HUES6 (cell line): Measurements from ENCODE around the gene ADGRD1.
"Not testable (repeated sequence)": the region's sequence is repeated elsewhere in the genome, so short reads cannot be mapped to it uniquely, and the experiment has no call there.

ENCODE experiments used
- H3K27ac ChIP-seq: 2 replicates; pipeline ENCODE4 v1.7.0; 2013; ENCODE audit warnings: low read depth, mild to moderate bottlenecking, low read length, inconsistent platforms
- H3K27me3 ChIP-seq: 2 replicates; pipeline ENCODE4 v1.6.1; 2013; ENCODE audit warnings: low read length; ENCODE audit not compliant: control insufficient read depth, insufficient read depth
- H3K36me3 ChIP-seq: 2 replicates; pipeline ENCODE4 v1.6.1; 2013; ENCODE audit warnings: low read length; ENCODE audit not compliant: control insufficient read depth, insufficient read depth
- H3K4me1 ChIP-seq: 2 replicates; pipeline ENCODE4 v1.6.1; 2013; ENCODE audit warnings: low read length; ENCODE audit not compliant: control insufficient read depth, insufficient read depth
- H3K4me3 ChIP-seq: 2 replicates; pipeline ENCODE4 v1.5.1; 2013; ENCODE audit warnings: low read depth, low read length
- H3K9ac ChIP-seq: one replicate; pipeline ENCODE4 v1.6.1; 2013; ENCODE audit warnings: mild to moderate bottlenecking, low read length
- H3K9me3 ChIP-seq: 2 replicates; pipeline ENCODE4 v1.6.1; 2013; ENCODE audit warnings: low read depth, low read length; ENCODE audit not compliant: control insufficient read depth, insufficient read depth

The ADGRD1 gene

GRCh38 chr12:130953771-130954543, at the start of gene ADGRD1:
ADGRD1 (plus strand) TSS chr12:130953907; CDS start chr12:130954466, 559 bp downstream.
- peak within 1 kb of the TSS; percentile 40 for H3K9ac ChIP-seq
- peaks cover 14% of the 10 kb centered on the region; the same call in 1 of the 2 replicates for H3K27me3 ChIP-seq
- peak within 1 kb of the TSS; percentile 32; the same call in 1 of the 2 replicates for H3K4me3 ChIP-seq
- H3K9me3 ChIP-seq: peaks cover 5% of the 10 kb centered on the region; the same call in 1 of the 2 replicates
- no peaks in the 10 kb centered on the region for H3K36me3 ChIP-seq
- H3K27ac ChIP-seq: no peak within 1 kb of the TSS
- peaks cover 36% of the 10 kb centered on the region for H3K4me1 ChIP-seq

DNA sequence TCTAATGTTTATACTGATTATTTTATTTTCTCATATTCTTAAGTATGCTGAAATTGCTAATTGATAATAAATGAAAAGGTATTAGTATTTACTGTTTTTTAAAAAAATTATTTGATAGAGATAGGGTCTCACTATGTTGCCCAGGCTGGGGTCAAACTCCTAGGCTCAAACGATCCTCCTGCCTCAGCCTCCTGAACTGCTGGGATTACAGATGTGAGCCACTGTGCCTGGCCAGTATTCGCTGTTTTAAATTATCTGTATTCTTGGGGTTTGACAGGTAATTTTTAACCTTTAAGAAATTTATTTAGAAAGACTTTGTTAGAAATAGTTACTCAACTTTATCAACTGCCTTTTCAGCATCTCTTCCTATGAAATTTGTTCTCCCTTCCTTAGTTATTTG, 49.6 kb upstream of the ADGRD1 start:
- H3K27ac ChIP-seq: no peak overlapping the region
- no peaks in the 10 kb centered on the region for H3K27me3 ChIP-seq

GRCh38 chr12:130904936-130905455, 48.7 kb upstream of the ADGRD1 start:
- not testable (repeated sequence) for H3K9ac ChIP-seq, H3K4me3 ChIP-seq, H3K36me3 ChIP-seq, H3K4me1 ChIP-seq, H3K27ac ChIP-seq, H3K27me3 ChIP-seq, H3K9me3 ChIP-seq

More for the DNA sequence above, 49.6 kb upstream of the ADGRD1 start:
- Histone ChIP-seq H3K36me3 (no peaks in the 10 kb centered on the region), H3K4me1 (no peaks in the 10 kb centered on the region), H3K4me3 (no peak overlapping the region), H3K9me3 (peaks cover 5% of the 10 kb centered on the region; the same call in 1 of the 2 replicates), H3K9ac (no peak overlapping the region)

- Histone ChIP-seq H3K27ac (no peak overlapping the region), H3K36me3 (no peaks in the 10 kb centered on the region), H3K9ac (no peak overlapping the region), H3K4me3 (no peak overlapping the region), H3K4me1 (no peaks in the 10 kb centered on the region), H3K27me3 (no peaks in the 10 kb centered on the region), H3K9me3 (peaks cover 18% of the 10 kb centered on the region)
Observed at GRCh38 chr12:130909111-130909510, 44.6 kb upstream of the ADGRD1 start.

- Histone ChIP-seq H3K9ac (no peak overlapping the region), H3K4me3 (no peak overlapping the region), H3K4me1 (no peaks in the 10 kb centered on the region), H3K9me3 (peaks cover 18% of the 10 kb centered on the region), H3K36me3 (no peaks in the 10 kb centered on the region), H3K27me3 (no peaks in the 10 kb centered on the region), H3K27ac (no peak overlapping the region)
Observed at GRCh38 chr12:130911193-130911592, 42.5 kb upstream of the ADGRD1 start.

GRCh38 chr12:130911933-130912332, 41.8 kb upstream of the ADGRD1 start:
- Histone ChIP-seq H3K9ac (no peak overlapping the region), H3K9me3 (peaks cover 18% of the 10 kb centered on the region), H3K27me3 (peaks cover 7% of the 10 kb centered on the region), H3K36me3 (no peaks in the 10 kb centered on the region), H3K4me1 (0 out of 2 replicates have a peak, but pooled peaks cover 5% of the 10 kb centered on the region), H3K27ac (no peak overlapping the region), H3K4me3 (no peak overlapping the region)

DNA sequence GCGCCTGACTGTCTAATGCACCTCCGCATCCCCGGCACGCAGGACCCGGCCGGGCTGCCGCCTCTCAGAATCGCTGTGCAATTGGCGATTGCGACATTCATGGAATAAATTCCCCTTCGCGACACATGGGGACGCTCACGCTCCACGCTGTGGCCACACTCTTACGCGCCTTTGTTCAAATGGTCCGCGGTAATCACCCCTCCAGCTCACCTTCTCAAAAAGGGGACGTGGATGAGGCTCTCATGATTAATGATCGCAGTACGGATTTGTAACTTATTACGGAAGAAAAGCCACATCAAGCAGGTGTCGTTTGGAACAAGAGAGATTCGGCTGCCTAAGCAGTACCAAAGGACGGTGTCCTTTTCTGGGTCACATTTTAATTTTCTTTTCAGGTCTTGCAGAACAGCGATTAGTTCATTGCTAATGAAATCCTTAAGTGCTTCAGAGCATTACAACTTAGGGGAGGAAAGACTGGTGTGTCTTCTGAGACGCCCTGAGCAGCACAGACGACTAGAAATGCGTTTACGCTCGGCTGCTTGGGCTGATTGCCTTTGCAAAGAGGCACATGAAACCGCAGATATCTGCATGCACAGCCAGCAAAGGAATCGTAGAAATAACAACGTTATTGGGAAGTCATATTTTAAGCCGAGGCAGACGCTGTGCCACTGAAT, 37.3 kb upstream of the ADGRD1 start:
- no peak overlapping the region for H3K9ac ChIP-seq
- no peak overlapping the region for H3K27ac ChIP-seq
- no peak overlapping the region for H3K4me3 ChIP-seq
- H3K4me1 ChIP-seq: 0 out of 2 replicates have a peak, but pooled peaks cover 5% of the 10 kb centered on the region
- H3K36me3 ChIP-seq: no peaks in the 10 kb centered on the region
- peaks cover 17% of the 10 kb centered on the region for H3K27me3 ChIP-seq
- peaks cover 10% of the 10 kb centered on the region; the same call in 1 of the 2 replicates for H3K9me3 ChIP-seq

GRCh38 chr12:130917607-130918006, 36.1 kb upstream of the ADGRD1 start:
- H3K9me3 ChIP-seq: peaks cover 4% of the 10 kb centered on the region
- H3K36me3 ChIP-seq: no peaks in the 10 kb centered on the region
- no peak overlapping the region for H3K4me3 ChIP-seq
- no peak overlapping the region for H3K9ac ChIP-seq
- H3K4me1 ChIP-seq: 0 out of 2 replicates have a peak, but pooled peaks cover 5% of the 10 kb centered on the region
- H3K27ac ChIP-seq: no peak overlapping the region
- peaks cover 17% of the 10 kb centered on the region for H3K27me3 ChIP-seq

DNA sequence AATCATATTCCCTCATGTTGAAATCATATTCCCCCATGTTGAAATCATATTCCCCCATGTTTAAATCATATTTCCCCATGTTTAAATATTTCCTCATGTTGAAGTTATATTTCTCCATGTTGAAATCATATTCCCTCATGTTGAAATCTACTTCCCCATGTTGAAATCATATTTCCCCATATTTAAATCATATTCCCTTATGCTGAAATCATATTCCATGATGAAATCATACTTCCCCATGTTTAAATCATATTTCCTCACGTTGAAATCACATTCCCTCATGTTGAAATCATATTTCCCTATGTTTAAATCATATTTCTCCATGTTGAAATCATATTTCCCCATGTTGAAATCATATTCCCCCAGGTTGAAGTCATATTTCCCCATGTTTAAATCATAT, 34.6 kb upstream of the ADGRD1 start:
- Histone ChIP-seq H3K27me3 (peaks cover 17% of the 10 kb centered on the region), H3K27ac (no peak overlapping the region), H3K4me1 (0 out of 2 replicates have a peak, but pooled peaks cover 5% of the 10 kb centered on the region), H3K9me3 (peaks cover 4% of the 10 kb centered on the region), H3K4me3 (no peak overlapping the region), H3K9ac (no peak overlapping the region), H3K36me3 (no peaks in the 10 kb centered on the region)

DNA sequence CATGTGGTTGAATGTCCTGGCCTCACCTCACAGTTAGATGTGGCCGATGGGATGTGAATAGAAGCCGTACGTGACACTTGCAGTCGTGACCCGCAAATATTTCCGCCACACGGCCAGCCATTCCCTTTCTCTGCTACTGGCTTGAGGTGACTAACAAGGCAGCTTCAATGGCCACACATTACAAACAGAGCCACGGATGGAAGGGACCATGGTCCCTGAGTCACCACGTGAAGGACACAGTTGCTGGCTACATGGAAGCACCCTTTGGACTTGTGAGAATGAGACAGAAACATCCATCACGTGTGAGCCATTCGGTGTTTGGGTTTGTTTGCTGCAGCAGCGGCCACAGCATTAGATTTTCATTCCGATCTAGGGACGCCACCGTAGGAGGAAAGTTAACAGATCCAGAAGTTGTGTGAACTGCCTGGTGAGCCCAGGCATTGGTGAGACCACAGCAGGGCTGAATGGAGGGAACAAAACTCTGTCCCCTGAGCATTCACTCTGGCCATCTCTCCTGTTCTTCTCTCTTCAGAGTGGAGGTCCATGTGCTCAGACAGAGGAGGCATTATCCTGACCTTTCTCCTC, 33.5 kb upstream of the ADGRD1 start:
- H3K9me3 ChIP-seq: peaks cover 4% of the 10 kb centered on the region
- H3K4me3 ChIP-seq: no peak overlapping the region
- no peak overlapping the region for H3K27ac ChIP-seq
- no peak overlapping the region for H3K9ac ChIP-seq
- no peaks in the 10 kb centered on the region for H3K36me3 ChIP-seq
- H3K4me1 ChIP-seq: 0 out of 2 replicates have a peak, but pooled peaks cover 5% of the 10 kb centered on the region
- peaks cover 17% of the 10 kb centered on the region for H3K27me3 ChIP-seq
